OCI-LY1 (cell line): Measurements from ENCODE around the gene GRIK2.

Experiments used
- H2AFZ ChIP-seq: fragments of 200-600 bp; sonication (generic), shearing (Covaris generic); 2 replicates; pipeline ENCODE4 v1.6.0; 2014; ENCODE audit warnings: antibody characterized with exemption, mild to moderate bottlenecking, low read length
- H3F3A ChIP-seq: fragments of 200-600 bp; sonication (generic), shearing (Covaris generic); 2 replicates; pipeline ENCODE4 v1.6.0; 2014; ENCODE audit warnings: mild to moderate bottlenecking, antibody characterized with exemption, low read length, moderate library complexity; ENCODE audit not compliant: insufficient read depth
- H3K27ac ChIP-seq: fragments of 200-600 bp; sonication (generic); 2 replicates; pipeline ENCODE4 v1.5.1; 2014; ENCODE audit warnings: low read length, mixed run types, mild to moderate bottlenecking, low read depth; ENCODE audit not compliant: poor library complexity, severe bottlenecking
- H3K27me3 ChIP-seq: fragments of 200-600 bp; sonication (generic); 2 replicates; pipeline ENCODE4 v1.6.0; 2014; ENCODE audit warnings: antibody characterized with exemption, mild to moderate bottlenecking, low read length, moderate library complexity; ENCODE audit not compliant: insufficient read depth
- H3K36me3 ChIP-seq: fragments of 200-600 bp; sonication (generic); 2 replicates; pipeline ENCODE4 v1.6.1; 2014; ENCODE audit warnings: mild to moderate bottlenecking, antibody characterized with exemption, low read length, moderate library complexity, mixed read lengths; ENCODE audit not compliant: insufficient read depth
- H3K4me1 ChIP-seq: fragments of 200-600 bp; sonication (generic); 2 replicates; pipeline ENCODE4 v1.5.1; 2014; ENCODE audit warnings: mild to moderate bottlenecking, low read length, moderate library complexity; ENCODE audit not compliant: insufficient read depth, severe bottlenecking
- H3K4me2 ChIP-seq: fragments of 200-600 bp; sonication (generic), shearing (Covaris generic); 2 replicates; pipeline ENCODE4 v1.6.1; 2014; ENCODE audit warnings: low read length
- H3K4me3 ChIP-seq: fragments of 200-600 bp; sonication (generic); 2 replicates; pipeline ENCODE4 v1.5.1; 2014; ENCODE audit warnings: low read length, low read depth, mild to moderate bottlenecking, mixed read lengths; ENCODE audit not compliant: poor library complexity, severe bottlenecking
- H3K79me2 ChIP-seq: fragments of 200-600 bp; shearing (Covaris generic); 2 replicates; pipeline ENCODE4 v1.6.1; 2016; ENCODE audit warnings: mixed run types, low read length, mixed read lengths; ENCODE audit not compliant: insufficient read depth
- H3K9ac ChIP-seq: fragments of 200-600 bp; sonication (generic), shearing (Covaris generic); 2 replicates; pipeline ENCODE4 v1.6.1; 2014; ENCODE audit warnings: mild to moderate bottlenecking, low read length, mixed read lengths
- H3K9me2 ChIP-seq: fragments of 200-600 bp; sonication (generic), shearing (Covaris generic); 2 replicates; pipeline ENCODE4 v1.6.1; 2014; ENCODE audit warnings: low read depth, mild to moderate bottlenecking, low read length, mixed read lengths
- H3K9me3 ChIP-seq: fragments of 200-600 bp; shearing (Covaris generic); 2 replicates; pipeline ENCODE4 v1.6.1; 2014; ENCODE audit warnings: low read length, mixed read lengths
- H4K20me1 ChIP-seq: fragments of 200-600 bp; sonication (generic), shearing (Covaris generic); 2 replicates; pipeline ENCODE4 v1.6.0; 2016; ENCODE audit warnings: mild to moderate bottlenecking, low read length; ENCODE audit not compliant: insufficient read depth
- EZH2 ChIP-seq: fragments of 200-600 bp; sonication (generic), shearing (Covaris generic); IDR thresholded peaks from 2 replicates; pipeline ENCODE4 v1.8.0; 2017; ENCODE audit warnings: borderline replicate concordance, mixed run types, mild to moderate bottlenecking, antibody characterized with exemption, low read length, moderate library complexity, mixed read lengths
- TF ChIP-seq, protein P1 (sequence below): fragments of 200-600 bp; sonication (generic), shearing (Covaris generic); IDR thresholded peaks from 2 replicates; pipeline ENCODE4 v1.5.1; 2017; ENCODE audit warnings: mild to moderate bottlenecking, antibody characterized with exemption, low read length, moderate library complexity, mixed read lengths

Gene GRIK2

DNA sequence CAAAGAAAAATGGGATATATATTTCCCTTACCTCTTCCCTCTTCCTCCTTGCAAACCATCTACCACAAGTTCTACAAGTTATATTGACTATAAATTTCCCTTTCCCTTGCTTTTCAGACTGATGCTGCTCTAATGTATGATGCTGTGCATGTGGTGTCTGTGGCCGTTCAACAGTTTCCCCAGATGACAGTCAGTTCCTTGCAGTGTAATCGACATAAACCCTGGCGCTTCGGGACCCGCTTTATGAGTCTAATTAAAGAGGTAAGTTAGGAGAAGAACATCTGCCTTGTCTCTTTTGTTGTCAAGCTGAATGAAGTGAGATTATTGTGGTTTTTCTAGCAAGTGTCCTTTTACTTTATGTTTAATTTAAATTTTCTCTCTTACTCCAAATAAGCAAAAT, 406.0 kb downstream of the GRIK2 start:
- no peaks in the 10 kb centered on the region for H3K36me3 ChIP-seq
- no peak overlapping the region for H3K9ac ChIP-seq
- H4K20me1 ChIP-seq = no peaks in the 10 kb centered on the region
- H3K9me2 ChIP-seq = no peaks in the 10 kb centered on the region
- H3K9me3 ChIP-seq = no peaks in the 10 kb centered on the region
- no peaks in the 10 kb centered on the region for H3K27me3 ChIP-seq
- H3K79me2 ChIP-seq = no peaks in the 10 kb centered on the region
- no peak overlapping the region for H2AFZ ChIP-seq
- H3K4me2 ChIP-seq = no peak overlapping the region
- H3K27ac ChIP-seq = no peak overlapping the region
- no peak for TF ChIP-seq EZH2
- TF ChIP-seq, protein P1, sequence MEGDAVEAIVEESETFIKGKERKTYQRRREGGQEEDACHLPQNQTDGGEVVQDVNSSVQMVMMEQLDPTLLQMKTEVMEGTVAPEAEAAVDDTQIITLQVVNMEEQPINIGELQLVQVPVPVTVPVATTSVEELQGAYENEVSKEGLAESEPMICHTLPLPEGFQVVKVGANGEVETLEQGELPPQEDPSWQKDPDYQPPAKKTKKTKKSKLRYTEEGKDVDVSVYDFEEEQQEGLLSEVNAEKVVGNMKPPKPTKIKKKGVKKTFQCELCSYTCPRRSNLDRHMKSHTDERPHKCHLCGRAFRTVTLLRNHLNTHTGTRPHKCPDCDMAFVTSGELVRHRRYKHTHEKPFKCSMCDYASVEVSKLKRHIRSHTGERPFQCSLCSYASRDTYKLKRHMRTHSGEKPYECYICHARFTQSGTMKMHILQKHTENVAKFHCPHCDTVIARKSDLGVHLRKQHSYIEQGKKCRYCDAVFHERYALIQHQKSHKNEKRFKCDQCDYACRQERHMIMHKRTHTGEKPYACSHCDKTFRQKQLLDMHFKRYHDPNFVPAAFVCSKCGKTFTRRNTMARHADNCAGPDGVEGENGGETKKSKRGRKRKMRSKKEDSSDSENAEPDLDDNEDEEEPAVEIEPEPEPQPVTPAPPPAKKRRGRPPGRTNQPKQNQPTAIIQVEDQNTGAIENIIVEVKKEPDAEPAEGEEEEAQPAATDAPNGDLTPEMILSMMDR = no peak
- no peak overlapping the region for H3K4me3 ChIP-seq
- H3K4me1 ChIP-seq = no peaks in the 10 kb centered on the region
- no peaks in the 10 kb centered on the region for H3F3A ChIP-seq

DNA sequence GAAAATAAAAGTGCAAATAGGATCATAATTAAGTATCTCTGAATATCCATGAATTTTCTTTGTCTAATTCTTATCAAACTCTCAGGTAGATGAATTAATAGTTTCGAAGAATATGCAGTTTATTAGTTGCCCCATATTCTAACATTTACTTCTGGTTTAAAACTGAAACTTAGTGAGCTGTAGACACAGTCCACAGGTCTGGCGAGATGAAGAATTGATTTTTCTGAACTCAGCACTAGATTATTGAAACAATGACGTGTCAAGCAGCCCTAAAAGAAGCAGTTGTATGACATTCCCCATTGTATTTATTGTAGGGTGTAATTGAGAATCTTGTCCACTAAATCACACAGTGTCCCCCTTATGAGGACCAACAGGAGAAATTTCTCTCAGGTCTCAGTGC, 407.1 kb downstream of the GRIK2 start:
- Histone ChIP-seq H3K4me2 (no peak overlapping the region), H3K27me3 (no peaks in the 10 kb centered on the region), H3K9ac (no peak overlapping the region), H3F3A (no peaks in the 10 kb centered on the region), H3K4me3 (no peak overlapping the region), H4K20me1 (no peaks in the 10 kb centered on the region), H3K9me3 (no peaks in the 10 kb centered on the region), H3K9me2 (no peaks in the 10 kb centered on the region), H2AFZ (no peak overlapping the region), H3K36me3 (no peaks in the 10 kb centered on the region), H3K79me2 (no peaks in the 10 kb centered on the region), H3K27ac (no peak overlapping the region), H3K4me1 (no peaks in the 10 kb centered on the region)
- TF ChIP-seq, protein P1 = no peak
- no peak for TF ChIP-seq EZH2

DNA sequence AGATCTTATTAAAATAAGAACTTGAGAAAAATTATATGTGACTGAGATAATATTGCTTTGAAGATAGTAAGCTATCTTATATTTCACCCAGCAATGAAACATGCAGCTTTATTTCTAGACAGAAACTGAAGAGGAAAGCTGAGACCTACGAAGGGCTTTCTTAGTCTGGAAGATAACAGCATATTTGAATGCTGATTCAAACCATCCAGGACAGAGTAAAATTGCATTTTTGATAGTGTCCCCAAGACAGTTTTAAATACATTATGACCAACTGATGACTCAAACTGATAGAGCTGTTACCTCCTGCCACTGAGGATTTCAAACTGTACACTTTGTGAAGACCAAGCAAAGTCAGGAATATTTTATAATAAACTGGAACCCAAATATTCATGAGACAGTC, 409.6 kb downstream of the GRIK2 start:
- Histone ChIP-seq H3K36me3 (no peaks in the 10 kb centered on the region), H4K20me1 (no peaks in the 10 kb centered on the region), H2AFZ (no peak overlapping the region), H3K4me3 (no peak overlapping the region), H3K27ac (no peak overlapping the region), H3K9me2 (no peaks in the 10 kb centered on the region), H3K9me3 (no peaks in the 10 kb centered on the region), H3K9ac (no peak overlapping the region), H3K4me1 (no peaks in the 10 kb centered on the region), H3K27me3 (no peaks in the 10 kb centered on the region), H3F3A (no peaks in the 10 kb centered on the region), H3K4me2 (no peak overlapping the region), H3K79me2 (no peaks in the 10 kb centered on the region)
- no peak for TF ChIP-seq EZH2

DNA sequence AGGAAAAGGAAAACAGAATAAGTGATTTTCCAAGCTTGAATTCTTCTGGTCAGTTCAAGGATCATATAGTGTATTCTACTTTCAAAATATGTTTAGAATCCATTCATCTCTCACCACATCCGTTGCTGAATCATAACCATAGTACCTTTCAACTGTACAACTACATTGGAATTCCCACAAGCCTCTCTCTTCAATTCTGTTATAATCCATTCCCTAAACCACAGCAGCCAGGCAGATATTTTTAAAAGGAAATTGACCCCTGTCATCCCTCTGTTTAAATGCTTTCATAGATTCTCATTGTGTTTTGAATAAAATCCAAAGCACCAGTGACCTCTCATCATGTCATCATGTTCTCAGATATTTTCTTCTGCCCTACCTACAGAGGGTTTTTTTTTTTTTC, 412.7 kb downstream of the GRIK2 start:
- no peaks in the 10 kb centered on the region for H3K4me1 ChIP-seq
- no peaks in the 10 kb centered on the region for H4K20me1 ChIP-seq
- H2AFZ ChIP-seq = no peak overlapping the region
- TF ChIP-seq EZH2 = no peak
- TF ChIP-seq, protein P1 = no peak
- no peaks in the 10 kb centered on the region for H3K27me3 ChIP-seq
- no peaks in the 10 kb centered on the region for H3K9me3 ChIP-seq
- H3K27ac ChIP-seq = no peak overlapping the region
- H3F3A ChIP-seq = no peaks in the 10 kb centered on the region
- no peak overlapping the region for H3K4me3 ChIP-seq
- H3K9me2 ChIP-seq = no peaks in the 10 kb centered on the region
- no peaks in the 10 kb centered on the region for H3K36me3 ChIP-seq
- no peaks in the 10 kb centered on the region for H3K79me2 ChIP-seq
- H3K9ac ChIP-seq = no peak overlapping the region
- H3K4me2 ChIP-seq = no peak overlapping the region
